ENCODE data around the gene RASSF6. TPM values are rescaled to one million over a fixed set of nuclear protein-coding genes. Genes with fewer than 3 reads are reported as not detected.

The RASSF6 gene
- total and polyA plus RNA-seq, 2 donors (not counting 1 experiment from before 2014, with no cell fraction given), result 1.4 to 13.1 TPM

GRCh38 chr4:73586666-73587065 is 33.6 kb downstream of the RASSF6 start:
- H3K9ac ChIP-seq (ENCODE audit: low read length), result no peak overlapping the region
- no peak for DNase-seq
- no peak for ATAC-seq (ENCODE audit: low read depth)
- ChIA-PET CTCF (interaction anchor here (1.7 to 1.8 kb wide), 2 partner anchors 11 to 13 kb away, joined by 4 to 7 read pairs; no protein-coding TSS in a partner anchor), POLR2A (no interaction called here)
- no peak overlapping the region for H3K4me2 ChIP-seq (replicated peaks; ENCODE audit: low read depth, low read length, poor library complexity, severe bottlenecking)
- H2AFZ ChIP-seq (ENCODE audit: insufficient read depth, low read depth, low read length, poor library complexity, severe bottlenecking), result no peak overlapping the region
- H3K27ac ChIP-seq (ENCODE audit: low read length in 2 of 2), result no peak overlapping the region
- 100% methylated on average over 2 of the region's 3 CpGs for WGBS (ENCODE audit: insufficient coverage)
- no peaks in the 10 kb centered on the region for H4K20me1 ChIP-seq (ENCODE audit: control insufficient read depth, insufficient read depth, low read length, poor library complexity, severe bottlenecking)
- peaks cover 12 to 16% of the 10 kb centered on the region in 2 donors for H3K4me1 ChIP-seq (ENCODE audit: control insufficient read depth in 2 of 2, insufficient read depth in 2 of 2, low read length in 2 of 2)
- H3K27me3 Mint-ChIP-seq, result no peaks in the 10 kb centered on the region
- TF ChIP-seq, protein P1, sequence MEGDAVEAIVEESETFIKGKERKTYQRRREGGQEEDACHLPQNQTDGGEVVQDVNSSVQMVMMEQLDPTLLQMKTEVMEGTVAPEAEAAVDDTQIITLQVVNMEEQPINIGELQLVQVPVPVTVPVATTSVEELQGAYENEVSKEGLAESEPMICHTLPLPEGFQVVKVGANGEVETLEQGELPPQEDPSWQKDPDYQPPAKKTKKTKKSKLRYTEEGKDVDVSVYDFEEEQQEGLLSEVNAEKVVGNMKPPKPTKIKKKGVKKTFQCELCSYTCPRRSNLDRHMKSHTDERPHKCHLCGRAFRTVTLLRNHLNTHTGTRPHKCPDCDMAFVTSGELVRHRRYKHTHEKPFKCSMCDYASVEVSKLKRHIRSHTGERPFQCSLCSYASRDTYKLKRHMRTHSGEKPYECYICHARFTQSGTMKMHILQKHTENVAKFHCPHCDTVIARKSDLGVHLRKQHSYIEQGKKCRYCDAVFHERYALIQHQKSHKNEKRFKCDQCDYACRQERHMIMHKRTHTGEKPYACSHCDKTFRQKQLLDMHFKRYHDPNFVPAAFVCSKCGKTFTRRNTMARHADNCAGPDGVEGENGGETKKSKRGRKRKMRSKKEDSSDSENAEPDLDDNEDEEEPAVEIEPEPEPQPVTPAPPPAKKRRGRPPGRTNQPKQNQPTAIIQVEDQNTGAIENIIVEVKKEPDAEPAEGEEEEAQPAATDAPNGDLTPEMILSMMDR (IDR thresholded peaks at IDR 0.05), result no peak
- TF ChIP-seq EZH2 (IDR thresholded peaks at IDR 0.05; ENCODE audit: borderline replicate concordance, insufficient read depth, low read depth, low read length, poor library complexity, severe bottlenecking), result no peak
- H3K4me3 Mint-ChIP-seq, result no peak overlapping the region
- H3K4me1 Mint-ChIP-seq, result peaks cover 25% of the 10 kb centered on the region
- no peak overlapping the region for H3K27ac Mint-ChIP-seq
- no peaks in the 10 kb centered on the region for H3K9me3 ChIP-seq (ENCODE audit: control extremely low read depth in 1 of 3, control insufficient read depth in 2 of 3, insufficient read depth in 1 of 3, low read length in 2 of 3)
- H3K4me3 ChIP-seq (ENCODE audit: control extremely low read depth in 1 of 5, extremely low read depth in 1 of 5, insufficient read depth in 1 of 5, low read depth in 2 of 5, low read length in 4 of 5), result no peak overlapping the region
- no peaks in the 10 kb centered on the region for H3K79me2 ChIP-seq (ENCODE audit: control insufficient read depth, insufficient read depth, low read length)
- no peaks in the 10 kb centered on the region for H3K36me3 ChIP-seq (replicated peaks in 1 of 2; ENCODE audit: control extremely low read depth in 1 of 2, control insufficient read depth in 1 of 2, extremely low read depth in 1 of 2, insufficient read depth in 2 of 2, low read length in 1 of 2)
- no peaks in the 10 kb centered on the region for H3K9me3 Mint-ChIP-seq (ENCODE audit: insufficient read depth)
- no peaks in the 10 kb centered on the region for H3K27me3 ChIP-seq (replicated peaks in 1 of 4; ENCODE audit: control extremely low read depth in 1 of 4, control insufficient read depth in 3 of 4, insufficient read depth in 4 of 4, low read length in 3 of 4)
- intact Hi-C loops (cut with micrococcal nuclease), result loop anchor here (5.0 kb wide), 1 partner anchor 36 kb away; the partner anchor contains the start of gene RASSF6

GRCh38 chr4:73586040-73586439 is 34.2 kb downstream of the RASSF6 start:
- Mint-ChIP-seq H3K27me3 (no peaks in the 10 kb centered on the region), H3K27ac (no peak overlapping the region), H3K4me1 (peaks cover 20% of the 10 kb centered on the region), H3K9me3 (ENCODE audit: insufficient read depth) (no peaks in the 10 kb centered on the region), H3K4me3 (no peak overlapping the region)
- no CpG with 5 or more reads among the region's 1 CpG for WGBS (ENCODE audit: insufficient coverage)
- H3K27me3 ChIP-seq (replicated peaks in 1 of 4; ENCODE audit: control extremely low read depth in 1 of 4, control insufficient read depth in 3 of 4, insufficient read depth in 4 of 4, low read length in 3 of 4), result no peaks in the 10 kb centered on the region
- no peaks in the 10 kb centered on the region for H3K36me3 ChIP-seq (replicated peaks in 1 of 2; ENCODE audit: control extremely low read depth in 1 of 2, control insufficient read depth in 1 of 2, extremely low read depth in 1 of 2, insufficient read depth in 2 of 2, low read length in 1 of 2)
- ATAC-seq (ENCODE audit: low read depth), result no peak
- intact Hi-C loops (cut with micrococcal nuclease), result loop anchor here (5.0 kb wide), 1 partner anchor 36 kb away; the partner anchor contains the start of gene RASSF6
- ChIA-PET POLR2A (no interaction called here), CTCF (interaction anchor here (1.3 to 1.9 kb wide), 3 partner anchors 7 to 277 kb away, joined by 4 to 9 read pairs (median 5); no protein-coding TSS in a partner anchor)
- H3K9me3 ChIP-seq (ENCODE audit: control extremely low read depth in 1 of 3, control insufficient read depth in 2 of 3, insufficient read depth in 1 of 3, low read length in 2 of 3), result no peaks in the 10 kb centered on the region
- H4K20me1 ChIP-seq (ENCODE audit: control insufficient read depth, insufficient read depth, low read length, poor library complexity, severe bottlenecking), result no peaks in the 10 kb centered on the region
- no peak overlapping the region for H3K9ac ChIP-seq (ENCODE audit: low read length)
- H3K4me2 ChIP-seq (replicated peaks; ENCODE audit: low read depth, low read length, poor library complexity, severe bottlenecking), result no peak overlapping the region
- peaks cover 12 to 16% of the 10 kb centered on the region in 2 donors for H3K4me1 ChIP-seq (ENCODE audit: control insufficient read depth in 2 of 2, insufficient read depth in 2 of 2, low read length in 2 of 2)
- no peak for TF ChIP-seq EZH2 (IDR thresholded peaks at IDR 0.05; ENCODE audit: borderline replicate concordance, insufficient read depth, low read depth, low read length, poor library complexity, severe bottlenecking)
- TF ChIP-seq, protein P1 (IDR thresholded peaks at IDR 0.05), result no peak
- no peak overlapping the region for H2AFZ ChIP-seq (ENCODE audit: insufficient read depth, low read depth, low read length, poor library complexity, severe bottlenecking)
- no peak overlapping the region for H3K4me3 ChIP-seq (ENCODE audit: control extremely low read depth in 1 of 5, extremely low read depth in 1 of 5, insufficient read depth in 1 of 5, low read depth in 2 of 5, low read length in 4 of 5)
- DNase-seq, result no peak
- H3K79me2 ChIP-seq (ENCODE audit: control insufficient read depth, insufficient read depth, low read length), result no peaks in the 10 kb centered on the region
- H3K27ac ChIP-seq (ENCODE audit: low read length in 2 of 2), result no peak overlapping the region

All from B cell (primary cell).